GM19099 (cell line): ENCODE data around the gene ANKRD45.

Experiments used
- POLR2A ChIP-seq: IDR thresholded peaks from 3 replicates; pipeline ENCODE4 v1.6.1; 2011; ENCODE audit warnings: low read depth; ENCODE audit not compliant: insufficient read length; ENCODE audit errors: extremely low read depth

Gene ANKRD45

GRCh38 chr1:173648880-173649605, 20.6 kb downstream of the ANKRD45 start:
- no peak for TF ChIP-seq POLR2A

GRCh38 chr1:173646656-173647055, 23.0 kb downstream of the ANKRD45 start:
- TF ChIP-seq POLR2A = no peak

GRCh38 chr1:173639102-173639501, 30.5 kb downstream of the ANKRD45 start:
- TF ChIP-seq POLR2A = no peak

- no peak for TF ChIP-seq POLR2A
These were observed 31.3 kb downstream of the ANKRD45 start for GRCh38 chr1:173638043-173639021.

GRCh38 chr1:173635116-173635515, 34.5 kb downstream of the ANKRD45 start, which contains the start of gene TEX50:
TSS of gene TEX50 (plus strand) at chr1:173635338. CDS start at chr1:173635522, 184 bp downstream.
- TF ChIP-seq POLR2A = no peak

- no peak for TF ChIP-seq POLR2A
These were observed 40.8 kb downstream of the ANKRD45 start for GRCh38 chr1:173628888-173629287.

- no peak for TF ChIP-seq POLR2A
These were observed 42.4 kb downstream of the ANKRD45 start for GRCh38 chr1:173627269-173627668.

- TF ChIP-seq POLR2A = no peak
These were observed 52.8 kb downstream of the ANKRD45 start for GRCh38 chr1:173616859-173617258.

GRCh38 chr1:173608503-173609216, 61.0 kb downstream of the ANKRD45 start:
- no peak for TF ChIP-seq POLR2A

GRCh38 chr1:173603056-173603591, 66.5 kb downstream of the ANKRD45 start, which contains the start of gene SLC9C2:
TSS of gene SLC9C2 (minus strand) at chr1:173603072. CDS start at chr1:173601776, 1,296 bp downstream.
- TF ChIP-seq POLR2A = no peak

GRCh38 chr1:173601588-173601987, 68.1 kb downstream of the ANKRD45 start:
- TF ChIP-seq POLR2A = no peak

GRCh38 chr1:173596097-173596825, 73.4 kb downstream of the ANKRD45 start:
- TF ChIP-seq POLR2A = no peak

GRCh38 chr1:173590557-173590956, 79.1 kb downstream of the ANKRD45 start:
- TF ChIP-seq POLR2A = no peak
